HL-60/S4 (cell line): ENCODE data around the gene CRAT.
"Not testable (repeated sequence)": the region's sequence is repeated elsewhere in the genome, so short reads cannot be mapped to it uniquely, and the experiment has no call there.

Experiments used
- in situ Hi-C: fragments of 300-500 bp; cut with MboI; formaldehyde crosslinking; loops from 2 replicates; pipeline ENCODE4 v1.14.3; 2022; ENCODE audit warnings: low sequenced_read_pairs

Gene CRAT

GRCh38 chr9:129138476-129139232, 28.1 kb upstream of the CRAT start:
- in situ Hi-C loops, result loop anchor here (10.0 kb wide), 1 partner anchor 646 kb away; no protein-coding TSS in a partner anchor

DNA sequence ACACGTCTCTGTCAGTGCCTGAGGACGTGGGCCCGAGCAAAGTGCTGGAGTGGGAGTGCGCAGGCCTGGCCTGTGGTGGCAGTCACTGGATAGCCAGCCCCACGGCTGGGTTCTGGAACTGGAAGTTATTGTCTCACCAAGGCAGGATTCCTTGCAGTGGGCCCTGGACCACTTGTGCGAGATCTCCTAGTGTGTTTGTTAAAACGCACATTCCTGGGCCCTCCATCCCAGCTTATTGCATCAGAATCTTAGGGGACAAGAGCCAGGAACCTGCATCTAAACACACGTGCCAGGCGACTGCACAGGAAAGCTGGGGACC, 27.5 kb upstream of the CRAT start:
- in situ Hi-C loops, result loop anchor here (10.0 kb wide), 1 partner anchor 647 kb away; no protein-coding TSS in a partner anchor

- in situ Hi-C loops, result loop anchor here (10.0 kb wide), 1 partner anchor 647 kb away; no protein-coding TSS in a partner anchor
Measured at GRCh38 chr9:129137292-129138143, 26.9 kb upstream of the CRAT start.

DNA sequence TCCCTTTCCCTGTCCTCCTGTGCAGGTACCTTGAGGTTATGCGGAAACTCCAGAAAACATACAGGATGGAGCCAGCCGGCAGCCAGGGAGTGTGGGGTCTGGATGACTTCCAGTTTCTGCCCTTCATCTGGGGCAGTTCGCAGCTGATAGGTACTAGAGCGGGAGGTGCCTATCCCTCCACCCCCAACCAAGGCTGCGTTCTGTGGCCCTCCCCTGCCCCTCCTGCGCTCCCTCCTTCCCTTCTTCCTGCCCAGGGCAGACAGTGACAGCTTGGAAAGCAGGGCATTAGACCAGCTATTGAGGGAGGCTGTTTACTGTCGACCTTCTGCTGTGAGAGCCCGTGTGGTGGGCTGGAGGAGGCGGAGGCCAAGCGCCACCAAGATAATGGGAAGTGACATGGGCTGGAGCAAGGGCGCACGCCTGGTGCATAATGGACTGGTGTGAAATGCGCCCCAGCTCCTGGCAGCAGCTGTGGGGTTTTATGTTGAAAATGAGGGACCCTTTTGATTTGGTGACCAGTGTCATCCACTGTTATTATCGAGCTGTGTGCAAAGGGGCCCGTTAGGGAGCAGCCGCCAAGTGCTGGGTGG, 25.9 kb upstream of the CRAT start:
- in situ Hi-C loops, result loop anchor here (10.0 kb wide), 1 partner anchor 648 kb away; no protein-coding TSS in a partner anchor

- in situ Hi-C loops, result loop anchor here (10.0 kb wide), 1 partner anchor 649 kb away; no protein-coding TSS in a partner anchor
Measured at GRCh38 chr9:129135476-129135875, 24.9 kb upstream of the CRAT start.

- in situ Hi-C loops, result loop anchor here (5.0 to 10.0 kb wide), 2 partner anchors 484 to 652 kb away; no protein-coding TSS in a partner anchor
Measured at GRCh38 chr9:129133082-129133481, 22.5 kb upstream of the CRAT start.

DNA sequence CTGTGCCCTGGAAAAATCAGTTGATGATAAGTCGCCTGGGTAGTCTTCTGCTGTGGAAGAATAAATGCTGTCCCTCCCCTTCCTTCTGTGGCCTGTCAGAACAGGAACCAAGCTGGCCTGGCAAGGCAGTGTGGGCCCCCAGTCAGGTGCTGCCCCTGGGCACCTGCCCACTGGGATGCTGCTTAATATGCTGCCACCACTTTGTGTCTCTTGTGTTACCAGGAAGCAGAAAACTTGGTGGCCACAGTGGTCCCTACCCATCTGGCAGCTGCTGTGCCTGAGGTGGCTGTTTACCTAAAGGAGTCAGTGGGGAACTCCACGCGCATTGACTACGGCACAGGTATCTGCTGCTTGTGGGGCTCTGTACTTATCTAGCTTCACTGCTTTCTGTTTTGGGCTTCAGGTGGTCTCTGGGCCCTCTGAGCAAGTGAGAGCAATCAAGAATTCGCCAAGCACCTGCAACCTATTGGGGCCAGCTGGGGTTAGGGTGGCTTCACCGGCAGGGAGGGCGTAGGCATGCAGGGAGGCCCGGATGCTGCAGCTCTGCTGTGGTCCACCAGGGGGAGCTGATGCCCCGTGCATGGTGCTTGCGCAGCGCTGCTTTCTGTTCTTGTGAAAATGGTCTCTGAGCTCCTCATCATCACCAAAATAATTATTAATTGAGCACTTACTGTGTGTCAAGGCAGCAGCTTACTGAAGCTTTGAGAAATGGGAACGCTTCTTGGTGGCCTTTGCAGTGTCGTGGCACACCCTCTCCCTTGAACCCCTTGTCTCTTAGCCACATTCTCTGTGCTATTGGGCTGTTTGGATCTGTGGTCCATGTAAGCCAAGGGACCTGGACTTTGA, 20.9 kb upstream of the CRAT start:
- in situ Hi-C loops, result loop anchor here (5.0 to 10.0 kb wide), 2 partner anchors 486 to 653 kb away; no protein-coding TSS in a partner anchor

- in situ Hi-C loops, result loop anchor here (5.0 to 10.0 kb wide), 2 partner anchors 487 to 654 kb away; no protein-coding TSS in a partner anchor
Measured at GRCh38 chr9:129130791-129131190, 20.2 kb upstream of the CRAT start.

DNA sequence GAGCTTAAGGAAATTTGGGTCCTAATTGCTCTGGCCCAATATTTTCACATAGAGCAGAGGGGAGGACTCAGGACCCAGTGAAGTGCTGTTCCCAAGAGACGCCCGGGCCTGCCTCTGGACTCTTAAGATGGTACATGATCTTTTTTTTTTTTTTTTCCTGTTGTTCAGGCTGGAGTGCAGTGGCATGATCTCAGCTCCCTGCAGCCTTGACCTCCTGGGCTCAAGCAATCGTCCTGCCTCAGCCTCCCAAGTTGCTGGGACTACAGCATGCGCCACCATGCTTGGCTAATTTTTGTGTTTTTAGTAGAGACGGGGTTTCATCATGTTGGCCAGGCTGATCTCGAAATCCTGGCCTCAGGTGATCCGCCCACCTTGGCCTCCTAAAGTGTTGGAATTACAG, 19.7 kb upstream of the CRAT start:
- in situ Hi-C loops, result loop anchor here (5.0 to 10.0 kb wide), 2 partner anchors 487 to 655 kb away; no protein-coding TSS in a partner anchor

DNA sequence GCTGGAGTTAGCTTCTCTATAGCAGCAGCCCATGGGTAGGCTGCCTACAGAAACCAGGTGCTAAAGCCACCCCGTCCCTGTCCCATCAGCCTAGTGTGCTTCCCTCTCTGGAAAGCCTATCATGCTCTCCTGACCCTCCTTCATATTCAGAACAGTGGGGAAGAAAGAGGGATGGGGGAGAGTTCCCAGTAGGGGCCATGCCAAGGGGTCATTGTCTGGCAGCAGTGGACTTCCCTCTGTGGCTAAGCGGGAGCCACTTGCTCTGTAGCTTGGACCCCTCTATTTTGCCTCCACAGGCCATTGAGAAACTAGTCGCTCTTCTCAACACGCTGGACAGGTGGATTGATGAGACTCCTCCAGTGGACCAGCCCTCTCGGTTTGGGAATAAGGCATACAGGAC, 18.1 kb upstream of the CRAT start:
- in situ Hi-C loops, result no loop called here

DNA sequence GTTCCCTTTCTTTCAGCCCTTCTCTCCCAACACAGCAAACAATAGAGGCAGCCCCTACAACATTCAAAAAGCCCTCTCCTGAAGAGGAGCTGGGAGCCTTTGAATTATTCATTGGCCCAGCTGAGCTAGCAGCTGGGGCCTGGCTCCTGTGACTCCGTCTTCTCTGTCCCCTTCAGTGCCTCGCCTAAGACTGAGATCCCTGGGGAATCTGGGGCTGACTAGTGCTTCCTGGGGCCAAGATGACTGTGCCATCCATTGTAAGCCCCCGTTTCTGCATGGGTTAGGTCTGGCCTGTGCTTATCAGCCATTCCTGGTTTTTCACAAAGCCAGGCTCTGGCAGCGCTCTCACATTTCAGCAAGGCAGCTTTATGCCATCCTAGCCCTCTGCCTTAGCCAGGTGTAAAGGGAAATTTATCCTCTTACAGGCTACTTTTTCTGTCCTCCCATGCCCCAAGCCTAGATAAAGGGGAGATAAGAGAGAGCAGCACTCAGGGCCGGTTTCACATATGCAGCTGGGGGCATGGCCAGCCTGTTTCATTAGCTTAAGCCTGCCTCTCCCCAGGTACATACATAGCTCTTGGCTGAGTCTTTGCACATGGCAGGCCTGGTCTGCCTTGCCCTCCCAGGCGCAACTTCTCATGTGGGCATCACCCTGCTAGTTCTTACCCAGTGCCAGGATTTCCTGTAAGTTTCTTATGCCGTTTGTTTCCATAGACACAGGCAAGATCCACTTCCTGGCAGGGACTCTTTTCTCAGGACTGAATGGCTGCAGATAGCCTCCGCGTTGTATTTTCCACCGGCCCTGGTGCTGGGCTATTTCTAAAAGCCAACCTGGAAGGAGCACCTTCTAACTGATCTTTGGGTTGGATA, 16.4 kb upstream of the CRAT start:
- in situ Hi-C loops, result no loop called here

DNA sequence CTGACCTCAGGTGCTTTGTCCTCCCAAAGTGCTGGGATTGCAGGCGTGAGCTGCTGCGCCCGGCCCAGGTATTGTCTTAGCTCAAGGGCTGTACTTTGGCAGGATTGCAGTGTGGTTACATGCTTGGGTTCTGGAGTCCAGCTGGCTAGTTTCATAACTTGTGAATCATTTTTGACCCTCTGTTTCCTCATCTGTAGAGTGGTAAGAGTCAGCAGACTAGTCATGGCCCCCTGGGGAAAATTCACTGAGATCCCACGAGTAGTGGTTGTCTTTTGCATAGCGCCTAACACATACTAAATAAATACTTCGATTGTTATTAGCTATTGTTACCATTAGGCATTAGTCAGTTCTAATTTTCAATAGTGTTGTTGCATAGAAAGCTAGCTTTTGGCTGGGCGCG, 14.9 kb upstream of the CRAT start:
- in situ Hi-C loops, result no loop called here

DNA sequence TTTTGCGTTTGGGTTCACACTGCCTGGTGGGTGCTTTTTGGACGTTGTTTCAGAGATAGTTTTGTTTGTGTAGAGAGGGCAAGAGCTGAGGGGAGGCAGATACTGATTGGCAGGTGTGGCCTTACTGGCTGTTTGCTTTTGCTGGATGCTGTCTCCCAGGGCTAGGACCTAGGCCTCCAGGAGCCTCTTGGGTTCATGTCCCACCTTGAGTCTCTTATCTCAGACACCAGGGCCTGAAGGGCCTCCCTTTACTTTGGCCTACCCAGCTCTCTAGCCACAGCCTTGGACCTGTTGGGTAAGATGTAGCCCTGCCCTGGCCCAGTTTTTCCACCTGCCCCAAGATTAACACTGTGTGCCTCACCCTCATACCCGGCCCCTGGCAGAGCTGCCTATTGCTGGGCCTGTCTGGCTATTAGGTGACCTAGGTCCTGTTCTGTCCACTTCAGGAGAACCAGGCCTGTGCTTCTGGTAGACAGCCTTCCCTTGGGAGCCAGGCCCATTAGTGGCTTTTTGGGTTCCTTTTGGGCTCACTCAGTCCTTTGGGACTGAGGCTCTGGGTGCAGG, 14.0 kb upstream of the CRAT start:
- in situ Hi-C loops, result no loop called here

- in situ Hi-C loops, result not testable (repeated sequence)
Measured at GRCh38 chr9:129122976-129123375, 12.4 kb upstream of the CRAT start.

DNA sequence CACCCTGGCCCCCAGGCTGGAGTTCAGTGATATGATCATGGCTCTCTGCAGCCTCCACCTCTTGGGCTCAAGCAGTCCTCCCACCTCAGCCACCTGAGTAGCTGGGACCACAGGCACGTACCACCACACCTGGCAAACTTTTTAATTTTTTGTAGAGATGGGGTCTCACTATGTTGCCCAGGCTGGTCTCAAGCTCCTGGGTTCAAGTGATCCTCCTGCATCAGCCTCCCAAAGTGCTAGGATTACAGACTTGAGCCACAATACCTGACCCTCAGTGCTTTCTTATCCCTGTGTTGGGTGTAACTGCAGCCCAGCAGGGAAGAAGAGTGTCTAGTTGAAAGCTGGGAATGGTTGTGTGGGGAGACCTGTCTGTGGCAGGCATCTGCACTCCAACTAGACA, 11.5 kb upstream of the CRAT start:
- in situ Hi-C loops, result no loop called here

- in situ Hi-C loops, result no loop called here
Measured at GRCh38 chr9:129121483-129121882, 10.9 kb upstream of the CRAT start.

DNA sequence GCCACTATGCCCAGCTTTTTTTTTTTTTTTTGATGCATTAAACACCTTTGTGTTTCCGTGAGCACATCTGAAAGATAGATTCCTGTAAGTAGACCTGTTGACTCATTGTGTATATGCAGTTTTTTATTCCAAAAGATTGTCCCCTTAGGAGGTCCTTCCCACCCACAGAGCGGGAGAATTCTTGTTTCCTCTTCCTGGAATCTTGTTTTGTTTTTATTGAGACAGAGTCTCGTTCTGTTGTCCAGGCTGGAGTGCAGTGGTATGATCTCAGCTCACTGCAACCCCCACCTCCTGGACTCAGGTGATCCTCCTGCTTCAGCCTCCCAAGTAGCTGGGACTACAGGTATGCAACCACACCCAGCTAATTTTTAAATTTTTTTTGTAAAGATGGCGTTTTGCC, 8.2 kb upstream of the CRAT start:
- in situ Hi-C loops, result no loop called here

- in situ Hi-C loops, result no loop called here
Measured at GRCh38 chr9:129113645-129114304, 3.2 kb upstream of the CRAT start.

GRCh38 chr9:129112526-129112925, 1.9 kb upstream of the CRAT start:
- in situ Hi-C loops, result not testable (repeated sequence)
